ENCODE data around the gene PHACTR2.
"Not testable (repeated sequence)": the region's sequence is repeated elsewhere in the genome, so short reads cannot be mapped to it uniquely, and the experiment has no call there.

PHACTR2 gene

GRCh38 chr6:143766185-143766553 is 88.4 kb downstream of the PHACTR2 start:
- DNase-seq (ENCODE audit: low spot score): no peak

GRCh38 chr6:143767433-143767832 is 89.7 kb downstream of the PHACTR2 start:
- DNase-seq (ENCODE audit: low spot score): no peak

- DNase-seq (ENCODE audit: low spot score): no peak
Measured at GRCh38 chr6:143772116-143773086, 94.6 kb downstream of the PHACTR2 start.

GRCh38 chr6:143773506-143774150 is 95.9 kb downstream of the PHACTR2 start:
- DNase-seq (ENCODE audit: low spot score): no peak

GRCh38 chr6:143774347-143774746 is 96.6 kb downstream of the PHACTR2 start:
- peak; percentile 15 for DNase-seq (ENCODE audit: low spot score)

- DNase-seq (ENCODE audit: low spot score): no peak
Measured at GRCh38 chr6:143775336-143775735, 97.6 kb downstream of the PHACTR2 start.

GRCh38 chr6:143778926-143779325 is 101.2 kb downstream of the PHACTR2 start:
- DNase-seq (ENCODE audit: low spot score): no peak

GRCh38 chr6:143782481-143782880 is 104.7 kb downstream of the PHACTR2 start:
- DNase-seq (ENCODE audit: low spot score): no peak

- no peak for DNase-seq (ENCODE audit: low spot score)
Measured at GRCh38 chr6:143783077-143783476, 105.3 kb downstream of the PHACTR2 start.

- no peak for DNase-seq (ENCODE audit: low spot score)
Measured at GRCh38 chr6:143784316-143784715, 106.6 kb downstream of the PHACTR2 start.

GRCh38 chr6:143786371-143786770 is 108.6 kb downstream of the PHACTR2 start:
- not testable (repeated sequence) for DNase-seq (ENCODE audit: low spot score)

- DNase-seq (ENCODE audit: low spot score): no peak
Measured at GRCh38 chr6:143792402-143793279, 114.9 kb downstream of the PHACTR2 start.

- DNase-seq (ENCODE audit: low spot score): no peak
Measured at GRCh38 chr6:143793280-143793619, 115.5 kb downstream of the PHACTR2 start.

GRCh38 chr6:143796551-143796950 is 118.8 kb downstream of the PHACTR2 start:
- not testable (repeated sequence) for DNase-seq (ENCODE audit: low spot score)

- DNase-seq (ENCODE audit: low spot score): not testable (repeated sequence)
Measured at GRCh38 chr6:143798487-143798886, 120.7 kb downstream of the PHACTR2 start.

GRCh38 chr6:143802833-143803565 is 125.2 kb downstream of the PHACTR2 start:
- no peak for DNase-seq (ENCODE audit: low spot score)

- no peak for DNase-seq (ENCODE audit: low spot score)
Measured at GRCh38 chr6:143803769-143804568, 126.2 kb downstream of the PHACTR2 start.

- no peak for DNase-seq (ENCODE audit: low spot score)
Measured at GRCh38 chr6:143804835-143805239, 127.1 kb downstream of the PHACTR2 start.

- no peak for DNase-seq (ENCODE audit: low spot score)
Measured at GRCh38 chr6:143806282-143807102, 128.7 kb downstream of the PHACTR2 start.

All from pons (tissue), 1 donor.